ENCODE results near the gene XNDC1N. TPM values are rescaled to one million over a fixed set of nuclear protein-coding genes. Genes with fewer than 3 reads are reported as not detected.

The XNDC1N gene
- 1 to 10 TPM; 2.7 to 5.2 (median 4.0) TPM for polyA plus RNA-seq
- long read RNA-seq, donor 1 = 0 reads
- long read RNA-seq, donor 2 = 0 reads
- long read RNA-seq, donor 3 = 0 reads
- long read RNA-seq, donor 4 = 0 reads
- long read RNA-seq, donor 5 = 0 reads
- long read RNA-seq, donor 6 = 0 reads
- long read RNA-seq, donor 7 = 0 reads
- long read RNA-seq, donor 8 = 0 reads
- long read RNA-seq, donor 9 = 0 reads
- long read RNA-seq, donor 10 = 0 reads

GRCh38 chr11:71927820-71928736 lies at the start of gene XNDC1N:
Gene XNDC1N, minus strand, starts transcription at chr11:71928594. Its CDS starts 5,241 bp downstream, at chr11:71923353.
- DNase-seq (peak in 1 of 2 donors; percentile 89), FAIRE-seq (no peak)
- Histone ChIP-seq H3K27ac (ENCODE audit: low read depth in 1 of 3, low read length in 2 of 3) (peak within 1 kb of the TSS; percentile 88 to 91 (median 89)), H3K9me3 (ENCODE audit: control insufficient read depth in 2 of 2, insufficient read depth in 1 of 2, low read depth in 1 of 2, low read length in 1 of 2) (no peaks in the 10 kb centered on the region), H3K27me3 (ENCODE audit: control insufficient read depth in 3 of 3, insufficient read depth in 3 of 3, low read length in 3 of 3) (no peaks in the 10 kb centered on the region), H3K4me3 (ENCODE audit: low read depth in 1 of 3, low read length in 3 of 3) (peak within 1 kb of the TSS; percentile 70 to 86 (median 72)), H3K4me1 (ENCODE audit: control insufficient read depth in 3 of 3, insufficient read depth in 2 of 3, low read depth in 1 of 3, low read length in 2 of 3) (peaks cover 5 to 11% (median 10%) of the 10 kb centered on the region in 3 donors), H3K36me3 (ENCODE audit: control insufficient read depth in 3 of 3, insufficient read depth in 2 of 3, low read depth in 1 of 3, low read length in 3 of 3) (peaks cover 0 to 7% (median 0%) of the 10 kb centered on the region in 3 donors)
- 0 to 1% (median 0%) methylated on average over 39 to 40 of the region's 40 CpGs for WGBS, 3 donors

GRCh38 chr11:71977743-71978418 lies 49.5 kb upstream of the XNDC1N start:
- WGBS, 3 donors = 57 to 61% (median 58%) methylated on average over 7 of the region's 7 CpGs
- Histone ChIP-seq H3K27ac (ENCODE audit: low read depth in 1 of 3, low read length in 2 of 3) (no peak overlapping the region), H3K36me3 (ENCODE audit: control insufficient read depth in 3 of 3, insufficient read depth in 2 of 3, low read depth in 1 of 3, low read length in 3 of 3) (peaks cover 2 to 16% (median 9%) of the 10 kb centered on the region in 3 donors), H3K27me3 (ENCODE audit: control insufficient read depth in 3 of 3, insufficient read depth in 3 of 3, low read length in 3 of 3) (no peaks in the 10 kb centered on the region), H3K9me3 (ENCODE audit: control insufficient read depth in 2 of 2, insufficient read depth in 1 of 2, low read depth in 1 of 2, low read length in 1 of 2) (no peaks in the 10 kb centered on the region), H3K4me1 (ENCODE audit: control insufficient read depth in 3 of 3, insufficient read depth in 2 of 3, low read depth in 1 of 3, low read length in 2 of 3) (no peaks in the 10 kb centered on the region), H3K4me3 (ENCODE audit: low read depth in 1 of 3, low read length in 3 of 3) (no peak overlapping the region)
- FAIRE-seq (no peak), DNase-seq (peak; percentile 59 to 71)

- H3K27me3 ChIP-seq (ENCODE audit: control insufficient read depth in 3 of 3, insufficient read depth in 3 of 3, low read length in 3 of 3) = no peaks in the 10 kb centered on the region
- FAIRE-seq (no peak), DNase-seq (no peak)
- H3K4me1 ChIP-seq (ENCODE audit: control insufficient read depth in 3 of 3, insufficient read depth in 2 of 3, low read depth in 1 of 3, low read length in 2 of 3) = no peaks in the 10 kb centered on the region
- peaks cover 2 to 15% (median 9%) of the 10 kb centered on the region in 3 donors for H3K36me3 ChIP-seq (ENCODE audit: control insufficient read depth in 3 of 3, insufficient read depth in 2 of 3, low read depth in 1 of 3, low read length in 3 of 3)
- 65 to 80% (median 68%) methylated on average over 1 of the region's 1 CpG for WGBS, 3 donors
- no peak overlapping the region for H3K4me3 ChIP-seq (ENCODE audit: low read depth in 1 of 3, low read length in 3 of 3)
- no peak overlapping the region for H3K27ac ChIP-seq (ENCODE audit: low read depth in 1 of 3, low read length in 2 of 3)
- H3K9me3 ChIP-seq (ENCODE audit: control insufficient read depth in 2 of 2, insufficient read depth in 1 of 2, low read depth in 1 of 2, low read length in 1 of 2) = no peaks in the 10 kb centered on the region
These were observed 48.7 kb upstream of the XNDC1N start for GRCh38 chr11:71977090-71977489.

GRCh38 chr11:71976551-71976950 lies 48.2 kb upstream of the XNDC1N start:
- no peak for DNase-seq
- 94 to 98% (median 97%) methylated on average over 5 of the region's 5 CpGs for WGBS, 3 donors
- Histone ChIP-seq H3K9me3 (ENCODE audit: control insufficient read depth in 2 of 2, insufficient read depth in 1 of 2, low read depth in 1 of 2, low read length in 1 of 2) (no peaks in the 10 kb centered on the region), H3K4me1 (ENCODE audit: control insufficient read depth in 3 of 3, insufficient read depth in 2 of 3, low read depth in 1 of 3, low read length in 2 of 3) (no peaks in the 10 kb centered on the region), H3K27me3 (ENCODE audit: control insufficient read depth in 3 of 3, insufficient read depth in 3 of 3, low read length in 3 of 3) (no peaks in the 10 kb centered on the region), H3K27ac (ENCODE audit: low read depth in 1 of 3, low read length in 2 of 3) (no peak overlapping the region), H3K4me3 (ENCODE audit: low read depth in 1 of 3, low read length in 3 of 3) (no peak overlapping the region), H3K36me3 (ENCODE audit: control insufficient read depth in 3 of 3, insufficient read depth in 2 of 3, low read depth in 1 of 3, low read length in 3 of 3) (peaks cover 2 to 15% (median 9%) of the 10 kb centered on the region in 3 donors)
- no peak for FAIRE-seq

- H3K4me1 ChIP-seq (ENCODE audit: control insufficient read depth in 3 of 3, insufficient read depth in 2 of 3, low read depth in 1 of 3, low read length in 2 of 3) = no peaks in the 10 kb centered on the region
- no peak overlapping the region for H3K4me3 ChIP-seq (ENCODE audit: low read depth in 1 of 3, low read length in 3 of 3)
- 96 to 100% (median 96%) methylated on average over 2 of the region's 2 CpGs for WGBS, 3 donors
- DNase-seq (no peak), FAIRE-seq (no peak)
- no peaks in the 10 kb centered on the region for H3K9me3 ChIP-seq (ENCODE audit: control insufficient read depth in 2 of 2, insufficient read depth in 1 of 2, low read depth in 1 of 2, low read length in 1 of 2)
- H3K27ac ChIP-seq (ENCODE audit: low read depth in 1 of 3, low read length in 2 of 3) = no peak overlapping the region
- H3K27me3 ChIP-seq (ENCODE audit: control insufficient read depth in 3 of 3, insufficient read depth in 3 of 3, low read length in 3 of 3) = no peaks in the 10 kb centered on the region
- H3K36me3 ChIP-seq (ENCODE audit: control insufficient read depth in 3 of 3, insufficient read depth in 2 of 3, low read depth in 1 of 3, low read length in 3 of 3) = peaks cover under 1 to 21% (median 11%) of the 10 kb centered on the region in 3 donors
These were observed 43.3 kb upstream of the XNDC1N start for GRCh38 chr11:71971680-71972079.

GRCh38 chr11:71964641-71965040 lies 36.2 kb upstream of the XNDC1N start:
- WGBS, 3 donors = 92 to 96% (median 94%) methylated on average over 4 of the region's 4 CpGs

GRCh38 chr11:71963468-71963867 lies 35.1 kb upstream of the XNDC1N start:
- H3K36me3 ChIP-seq (ENCODE audit: control insufficient read depth in 3 of 3, insufficient read depth in 2 of 3, low read depth in 1 of 3, low read length in 3 of 3) = peaks cover 5 to 36% (median 9%) of the 10 kb centered on the region in 3 donors

More at GRCh38 chr11:71964641-71965040, 36.2 kb upstream of the XNDC1N start:
- no peaks in the 10 kb centered on the region for H3K9me3 ChIP-seq (ENCODE audit: control insufficient read depth in 2 of 2, insufficient read depth in 1 of 2, low read depth in 1 of 2, low read length in 1 of 2)
- H3K4me3 ChIP-seq (ENCODE audit: low read depth in 1 of 3, low read length in 3 of 3) = no peak overlapping the region
- no peaks in the 10 kb centered on the region for H3K27me3 ChIP-seq (ENCODE audit: control insufficient read depth in 3 of 3, insufficient read depth in 3 of 3, low read length in 3 of 3)
- peaks cover 5 to 40% (median 9%) of the 10 kb centered on the region in 3 donors for H3K36me3 ChIP-seq (ENCODE audit: control insufficient read depth in 3 of 3, insufficient read depth in 2 of 3, low read depth in 1 of 3, low read length in 3 of 3)
- FAIRE-seq (no peak), DNase-seq (no peak)
- no peak overlapping the region for H3K27ac ChIP-seq (ENCODE audit: low read depth in 1 of 3, low read length in 2 of 3)
- no peaks in the 10 kb centered on the region for H3K4me1 ChIP-seq (ENCODE audit: control insufficient read depth in 3 of 3, insufficient read depth in 2 of 3, low read depth in 1 of 3, low read length in 2 of 3)

GRCh38 chr11:71962428-71963038 lies 34.1 kb upstream of the XNDC1N start:
- Histone ChIP-seq H3K4me1 (ENCODE audit: control insufficient read depth in 3 of 3, insufficient read depth in 2 of 3, low read depth in 1 of 3, low read length in 2 of 3) (no peaks in the 10 kb centered on the region), H3K27ac (ENCODE audit: low read depth in 1 of 3, low read length in 2 of 3) (no peak overlapping the region)

More at GRCh38 chr11:71963468-71963867, 35.1 kb upstream of the XNDC1N start:
- FAIRE-seq = no peak
- WGBS, 3 donors = 94 to 99% (median 95%) methylated on average over 8 of the region's 8 CpGs
- DNase-seq = no peak
- Histone ChIP-seq H3K27me3 (ENCODE audit: control insufficient read depth in 3 of 3, insufficient read depth in 3 of 3, low read length in 3 of 3) (no peaks in the 10 kb centered on the region), H3K4me1 (ENCODE audit: control insufficient read depth in 3 of 3, insufficient read depth in 2 of 3, low read depth in 1 of 3, low read length in 2 of 3) (no peaks in the 10 kb centered on the region), H3K4me3 (ENCODE audit: low read depth in 1 of 3, low read length in 3 of 3) (no peak overlapping the region), H3K9me3 (ENCODE audit: control insufficient read depth in 2 of 2, insufficient read depth in 1 of 2, low read depth in 1 of 2, low read length in 1 of 2) (no peaks in the 10 kb centered on the region), H3K27ac (ENCODE audit: low read depth in 1 of 3, low read length in 2 of 3) (no peak overlapping the region)

More at GRCh38 chr11:71962428-71963038, 34.1 kb upstream of the XNDC1N start:
- 47 to 82% (median 72%) methylated on average over 2 of the region's 2 CpGs for WGBS, 3 donors
- H3K27me3 ChIP-seq (ENCODE audit: control insufficient read depth in 3 of 3, insufficient read depth in 3 of 3, low read length in 3 of 3) = no peaks in the 10 kb centered on the region
- no peak for DNase-seq
- no peaks in the 10 kb centered on the region for H3K9me3 ChIP-seq (ENCODE audit: control insufficient read depth in 2 of 2, insufficient read depth in 1 of 2, low read depth in 1 of 2, low read length in 1 of 2)
- FAIRE-seq = no peak
- H3K36me3 ChIP-seq (ENCODE audit: control insufficient read depth in 3 of 3, insufficient read depth in 2 of 3, low read depth in 1 of 3, low read length in 3 of 3) = peaks cover 5 to 33% (median 7%) of the 10 kb centered on the region in 3 donors
- H3K4me3 ChIP-seq (ENCODE audit: low read depth in 1 of 3, low read length in 3 of 3) = no peak overlapping the region
